Right atrium auricular region (tissue), 2 donors: ENCODE results near the gene FARP1. TPM values are rescaled to one million over a fixed set of nuclear protein-coding genes. Genes with fewer than 3 reads are reported as not detected.
A peak's percentile ranks its signal among the peaks of the same experiment; 100 is the strongest.

Experiments used
- DNase-seq: peaks from one replicate; pipeline ENCODE4 v3.0.0-alpha.2; 2019; ENCODE audit warnings: low spot score
- H3K27ac ChIP-seq, 2 donors: fragments of 200-600 bp; sonication (generic); 1 replicate in 1 of 2; 2 replicates in 1 of 2; pipeline ENCODE4 v1.5.1; 2016 to 2019
- H3K27me3 ChIP-seq, 2 donors: fragments of 200-600 bp; sonication (generic); one replicate each; pipeline versions ENCODE4 v1.5.1 to v1.6.0; 2017 to 2019
- H3K36me3 ChIP-seq: fragments of 200-600 bp; sonication (generic); one replicate; pipeline ENCODE4 v1.5.1; 2016
- H3K4me1 ChIP-seq, 2 donors: fragments of 200-600 bp; sonication (generic); one replicate each; pipeline versions ENCODE4 v1.5.1 to v1.6.0; 2017 to 2019
- H3K4me3 ChIP-seq, 2 donors: fragments of 200-600 bp; sonication (generic); 1 replicate in 1 of 2; 2 replicates in 1 of 2; pipeline ENCODE4 v1.5.1; 2017 to 2019; ENCODE audit warnings: mild to moderate bottlenecking in 1 of 2, moderate library complexity in 1 of 2
- H3K9me3 ChIP-seq, 2 donors: fragments of 200-600 bp; sonication (generic); one replicate each; pipeline ENCODE4 v1.5.1; 2019
- CTCF ChIP-seq, 2 donors: fragments of 200-600 bp; sonication (generic); IDR thresholded peaks; one replicate each; pipeline ENCODE4 v1.5.1; 2019; ENCODE audit warnings: antibody characterized with exemption in 2 of 2
- total RNA-seq, 2 donors: library from RNA; depleted of rRNA; stranded (reverse); fragments of >200 nt; gene quantifications; one replicate each; pipeline ENCODE4 v1.1.0, GENCODE V29; 2016

FARP1 gene
- total RNA-seq, 2 donors from 2014 or later = 15.5 to 25.7 TPM

DNA sequence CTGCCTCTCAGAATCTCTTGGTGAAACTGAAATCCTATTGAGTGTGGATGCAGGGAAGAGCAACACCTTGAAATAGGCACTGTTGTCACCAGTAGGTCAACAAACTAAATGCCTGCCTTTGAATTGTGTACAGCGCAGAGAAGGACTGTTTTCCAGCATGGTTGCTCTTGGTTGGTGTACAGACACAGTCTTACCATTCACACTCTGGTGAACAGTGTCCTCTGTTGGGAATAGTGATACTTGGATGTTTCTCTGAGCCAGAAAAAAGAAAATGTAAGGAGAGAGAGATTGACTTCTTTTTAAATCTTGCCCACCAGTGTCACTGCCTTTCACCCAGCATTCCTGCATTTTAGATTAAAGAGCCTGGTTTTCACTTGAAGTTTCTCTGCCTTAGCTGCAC, 254.3 kb downstream of the FARP1 start:
- DNase-seq = no peak
- H3K36me3 ChIP-seq = peaks cover 18% of the 10 kb centered on the region
- no peak overlapping the region for H3K27ac ChIP-seq
- H3K4me3 ChIP-seq = no peak overlapping the region
- no peaks in the 10 kb centered on the region for H3K27me3 ChIP-seq
- H3K4me1 ChIP-seq = no peaks in the 10 kb centered on the region
- H3K9me3 ChIP-seq = no peaks in the 10 kb centered on the region
- TF ChIP-seq CTCF (IDR thresholded peaks at IDR 0.05) = peak in 1 of 2 donors; percentile 51

- H3K36me3 ChIP-seq = peaks cover 18% of the 10 kb centered on the region
- no peak for DNase-seq
- no peaks in the 10 kb centered on the region for H3K4me1 ChIP-seq
- H3K27me3 ChIP-seq = no peaks in the 10 kb centered on the region
- H3K9me3 ChIP-seq = no peaks in the 10 kb centered on the region
- no peak overlapping the region for H3K27ac ChIP-seq
- no peak for TF ChIP-seq CTCF (IDR thresholded peaks at IDR 0.05)
- H3K4me3 ChIP-seq = no peak overlapping the region
These were observed 255.0 kb downstream of the FARP1 start for GRCh38 chr13:98397861-98398260.

DNA sequence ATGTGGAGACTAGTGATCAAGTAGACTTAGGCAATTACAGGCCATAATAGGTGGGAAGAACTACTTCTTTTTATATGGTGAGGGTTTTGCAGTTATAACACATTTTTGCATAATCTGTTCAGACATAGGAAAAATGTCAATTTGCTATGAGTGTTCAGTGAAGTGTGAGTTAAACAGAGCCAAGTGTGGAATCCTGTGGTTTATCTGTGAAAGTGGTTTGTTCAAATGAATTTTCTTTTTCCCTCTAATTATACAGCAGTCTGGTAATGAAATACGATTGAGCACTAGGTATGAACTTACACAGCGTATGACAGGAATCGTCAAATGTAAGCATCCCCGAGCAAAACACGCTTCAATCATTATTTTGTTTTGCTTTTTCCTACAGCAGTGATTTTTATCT, 255.7 kb downstream of the FARP1 start:
- no peak for TF ChIP-seq CTCF (IDR thresholded peaks at IDR 0.05)
- Histone ChIP-seq H3K9me3 (no peaks in the 10 kb centered on the region), H3K4me1 (no peaks in the 10 kb centered on the region), H3K4me3 (no peak overlapping the region), H3K27ac (no peak overlapping the region), H3K27me3 (no peaks in the 10 kb centered on the region), H3K36me3 (peaks cover 18% of the 10 kb centered on the region)
- no peak for DNase-seq

GRCh38 chr13:98399756-98400155, 256.9 kb downstream of the FARP1 start:
- no peak for DNase-seq
- TF ChIP-seq CTCF (IDR thresholded peaks at IDR 0.05) = no peak

GRCh38 chr13:98401934-98402333, 259.0 kb downstream of the FARP1 start:
- no peaks in the 10 kb centered on the region for H3K9me3 ChIP-seq
- no peaks in the 10 kb centered on the region for H3K27me3 ChIP-seq
- no peak for TF ChIP-seq CTCF (IDR thresholded peaks at IDR 0.05)
- DNase-seq = no peak
- H3K36me3 ChIP-seq = no peaks in the 10 kb centered on the region
- H3K27ac ChIP-seq = no peak overlapping the region
- H3K4me1 ChIP-seq = no peaks in the 10 kb centered on the region
- H3K4me3 ChIP-seq = no peak overlapping the region

More at GRCh38 chr13:98399756-98400155, 256.9 kb downstream of the FARP1 start:
- Histone ChIP-seq H3K9me3 (no peaks in the 10 kb centered on the region), H3K4me1 (no peaks in the 10 kb centered on the region), H3K36me3 (peaks cover 16% of the 10 kb centered on the region), H3K27me3 (no peaks in the 10 kb centered on the region), H3K27ac (no peak overlapping the region), H3K4me3 (no peak overlapping the region)

DNA sequence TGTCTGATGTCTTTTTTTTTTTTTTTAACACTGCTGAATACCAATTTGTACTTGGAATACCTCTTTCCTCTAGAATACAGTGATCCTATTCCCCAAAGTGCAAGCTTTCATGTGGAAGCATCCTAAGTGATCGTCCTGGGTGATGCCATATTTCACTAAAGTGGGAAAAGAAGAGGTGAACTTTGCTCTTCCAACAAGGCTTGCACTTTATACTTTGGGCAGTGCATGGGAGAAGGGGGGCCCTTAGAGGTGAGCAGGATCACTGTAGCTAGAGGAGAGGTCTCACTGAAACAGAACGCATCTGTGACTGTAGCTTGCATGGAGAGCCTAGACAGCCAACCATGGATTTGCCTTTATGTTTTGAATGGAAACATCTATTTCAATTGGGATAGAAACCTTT, 260.2 kb downstream of the FARP1 start:
- Histone ChIP-seq H3K4me3 (no peak overlapping the region), H3K27ac (no peak overlapping the region), H3K27me3 (no peaks in the 10 kb centered on the region), H3K4me1 (no peaks in the 10 kb centered on the region), H3K9me3 (no peaks in the 10 kb centered on the region), H3K36me3 (no peaks in the 10 kb centered on the region)
- no peak for DNase-seq
- no peak for TF ChIP-seq CTCF (IDR thresholded peaks at IDR 0.05)
